Left ventricle myocardium superior (tissue), 1 donor: Measurements from ENCODE around the gene FBXO3. TPM values are rescaled to one million over a fixed set of nuclear protein-coding genes. Genes with fewer than 3 reads are reported as not detected.

Experiments
- ATAC-seq: fragments of 200-7000 bp; cut with Tn5 transposase; one replicate; pipeline ENCODE4 v1.9.1; 2020; ENCODE audit warnings: mild to moderate bottlenecking, moderate library complexity
- DNase-seq: peaks from one replicate; pipeline ENCODE4 v3.0.0-alpha.2; 2020
- intact Hi-C: fragments of 100-400 bp; cut with micrococcal nuclease; formaldehyde crosslinking; loops from one replicate; pipeline ENCODE4 v1.11.0; 2022
- total RNA-seq: library from RNA; stranded (reverse); fragmentation: NEBNext Ultra II Directional; extraction: Animal tissue kit (Norgen Biotek cat#: 25700); gene quantifications from one replicate; pipeline ENCODE4 v1.2.1, GENCODE V29; 2021
- donor health status: DM: no; HTN: yes; CAD: no; lungs with severe emphysema.

The FBXO3 gene
- total RNA-seq, 1 donor from 2014 or later: 53.3 TPM

GRCh38 chr11:33773404-33773986 lies 825 bp downstream of the FBXO3 start:
- intact Hi-C loops: no loop called here
- peak; percentile 37 for ATAC-seq
- peak; percentile 26 for DNase-seq

GRCh38 chr11:33772870-33773269 lies 1.4 kb downstream of the FBXO3 start:
- ATAC-seq: no peak
- DNase-seq: no peak
- intact Hi-C loops: no loop called here

- DNase-seq: no peak
- intact Hi-C loops: no loop called here
- no peak for ATAC-seq
Measured at GRCh38 chr11:33772300-33772699, 2.0 kb downstream of the FBXO3 start.

DNA sequence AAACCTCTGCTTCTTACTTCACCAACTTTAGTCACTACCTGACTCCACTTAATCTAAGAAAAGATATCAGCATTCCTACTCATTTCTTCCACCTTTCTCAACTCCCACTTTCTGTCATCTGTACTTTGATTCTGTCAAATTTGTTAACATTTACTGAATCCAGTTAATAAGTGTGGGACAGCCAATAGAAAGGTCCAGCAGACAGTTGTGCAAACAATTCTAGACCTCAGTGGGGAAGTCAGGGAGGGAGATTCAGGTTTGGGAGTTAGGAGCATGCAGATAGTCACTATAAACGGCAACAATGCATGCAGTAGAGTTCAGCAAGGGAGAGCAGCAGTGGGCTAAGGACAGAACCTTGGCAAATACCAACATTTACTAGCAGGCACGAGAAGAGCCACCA lies 4.1 kb downstream of the FBXO3 start:
- intact Hi-C loops: no loop called here
- ATAC-seq (no peak), DNase-seq (no peak)

DNA sequence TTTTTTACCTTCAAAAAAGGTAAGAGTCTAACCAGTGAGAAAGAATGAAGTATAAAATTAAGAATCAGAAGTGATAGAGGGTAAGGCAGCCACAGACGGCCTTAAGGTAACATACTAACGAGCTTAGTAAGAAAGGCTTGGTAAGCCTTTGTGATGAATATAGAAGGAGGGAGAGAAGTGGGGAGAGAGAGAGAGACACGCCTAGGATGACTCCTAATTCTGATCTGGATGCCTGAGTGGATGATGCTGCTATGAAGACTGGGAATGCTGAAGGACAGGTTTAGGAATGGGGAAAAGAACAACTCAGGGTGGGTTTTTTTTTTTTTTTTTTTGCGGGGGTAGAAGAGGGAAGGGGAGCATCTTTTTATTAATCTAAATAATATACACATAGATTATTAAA lies 4.8 kb downstream of the FBXO3 start:
- intact Hi-C loops: no loop called here
- no peak for ATAC-seq
- no peak for DNase-seq

DNA sequence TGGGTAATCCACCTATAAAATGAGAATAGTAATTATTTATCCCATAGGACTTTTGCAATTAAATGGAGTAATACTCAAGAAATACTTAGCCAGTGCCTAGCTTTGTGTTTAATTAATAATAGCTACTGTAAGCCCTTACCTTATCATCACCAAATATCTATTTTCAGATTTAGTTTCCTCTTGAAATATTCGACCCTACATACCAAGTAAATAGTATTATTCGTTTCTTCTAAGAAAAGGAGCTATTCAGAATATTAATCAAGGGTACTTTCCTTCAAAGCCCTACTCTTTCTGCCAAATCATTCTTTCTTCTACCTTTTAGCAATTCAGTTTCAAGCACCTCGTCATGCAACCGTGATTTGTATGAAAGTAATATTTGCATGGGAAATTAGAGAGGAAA lies 6.7 kb downstream of the FBXO3 start:
- DNase-seq (no peak), ATAC-seq (no peak)
- intact Hi-C loops: no loop called here

GRCh38 chr11:33766085-33766484 lies 8.2 kb downstream of the FBXO3 start:
- ATAC-seq (no peak), DNase-seq (no peak)
- intact Hi-C loops: no loop called here

DNA sequence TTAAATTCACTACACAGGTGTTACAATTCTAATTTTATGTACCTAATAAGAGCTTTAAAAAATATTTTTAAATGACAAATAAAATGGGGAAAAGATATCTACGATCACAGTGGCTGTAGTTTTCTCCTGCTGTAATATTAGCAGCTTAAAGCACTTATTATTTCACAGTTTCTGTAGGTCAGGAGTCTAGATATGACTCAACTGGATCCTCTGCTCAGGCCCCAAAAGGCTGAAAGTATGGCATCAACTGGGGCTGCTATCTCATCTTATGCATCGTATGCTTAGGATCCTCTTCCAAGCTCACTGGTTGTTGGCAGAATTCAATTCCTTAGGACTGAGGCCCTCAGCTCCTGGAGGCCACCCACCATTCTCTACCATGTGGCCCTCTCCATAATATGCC lies 12.8 kb downstream of the FBXO3 start:
- DNase-seq: no peak
- intact Hi-C loops: no loop called here
- ATAC-seq: no peak

- DNase-seq: no peak
- peak; percentile 96 for ATAC-seq
- intact Hi-C loops: no loop called here
Measured at GRCh38 chr11:33753304-33753967, 20.9 kb downstream of the FBXO3 start.

DNA sequence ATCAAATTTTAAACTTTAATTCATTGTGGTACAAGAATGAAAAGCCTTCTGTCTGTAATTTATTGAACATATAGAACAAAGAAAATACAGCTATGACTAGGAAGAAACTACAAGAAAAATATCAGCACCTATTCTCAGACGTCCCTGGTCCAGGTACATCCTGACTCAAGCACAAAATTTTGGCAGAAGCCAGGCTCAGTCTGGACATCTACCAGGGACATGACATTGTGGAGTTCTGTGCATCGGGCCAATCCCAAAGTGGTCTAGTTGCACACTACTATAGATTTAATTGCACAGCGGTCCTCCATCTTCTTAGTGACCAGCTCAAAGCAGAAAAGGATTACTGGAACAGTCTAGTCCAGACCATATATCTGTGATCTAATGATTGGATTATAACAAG lies 22.4 kb downstream of the FBXO3 start:
- peak; percentile 71 for ATAC-seq
- intact Hi-C loops: no loop called here
- no peak for DNase-seq

DNA sequence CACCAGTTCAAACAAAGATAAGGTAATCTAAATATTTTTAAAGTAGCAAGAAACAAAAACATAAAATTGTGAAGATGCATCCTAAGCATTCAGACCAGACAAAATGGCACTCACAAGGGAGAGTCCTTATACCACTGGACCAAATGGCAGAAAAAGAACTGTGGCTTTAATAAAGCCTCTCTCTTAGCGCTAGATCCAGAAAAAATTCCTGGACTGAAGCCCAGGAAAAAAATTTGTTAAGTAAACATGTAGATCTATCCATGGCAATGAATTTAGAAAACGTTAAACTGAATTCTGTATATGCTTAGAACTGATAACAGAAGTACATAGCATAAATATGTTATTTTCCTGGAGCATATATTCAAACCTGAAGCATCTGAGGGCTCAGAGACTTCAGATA lies 26.3 kb downstream of the FBXO3 start:
- ATAC-seq: no peak
- DNase-seq: no peak
- intact Hi-C loops: no loop called here

DNA sequence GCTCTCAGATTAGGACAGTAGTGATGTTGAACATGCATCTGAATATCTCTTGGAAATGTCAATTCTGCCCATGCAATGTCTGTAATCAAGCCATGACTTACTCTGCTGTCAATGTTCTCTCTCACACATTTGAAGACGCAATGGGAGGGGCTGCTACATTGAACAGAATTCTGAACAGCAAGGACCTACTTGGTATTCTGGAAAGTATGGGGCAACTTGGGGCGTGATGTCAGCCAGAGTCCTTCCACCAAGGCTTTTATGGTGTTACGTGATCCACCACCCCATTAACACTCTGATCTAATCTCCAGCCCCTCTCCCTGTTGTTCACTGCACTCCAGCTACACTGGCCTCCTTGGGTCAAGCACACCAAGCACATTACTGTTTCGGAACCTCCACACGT lies 31.0 kb downstream of the FBXO3 start:
- no peak for DNase-seq
- intact Hi-C loops: no loop called here
- ATAC-seq: peak; percentile 31

GRCh38 chr11:33742249-33742851 lies 32.0 kb downstream of the FBXO3 start:
- intact Hi-C loops: no loop called here
- ATAC-seq (peak; percentile 55), DNase-seq (no peak)

DNA sequence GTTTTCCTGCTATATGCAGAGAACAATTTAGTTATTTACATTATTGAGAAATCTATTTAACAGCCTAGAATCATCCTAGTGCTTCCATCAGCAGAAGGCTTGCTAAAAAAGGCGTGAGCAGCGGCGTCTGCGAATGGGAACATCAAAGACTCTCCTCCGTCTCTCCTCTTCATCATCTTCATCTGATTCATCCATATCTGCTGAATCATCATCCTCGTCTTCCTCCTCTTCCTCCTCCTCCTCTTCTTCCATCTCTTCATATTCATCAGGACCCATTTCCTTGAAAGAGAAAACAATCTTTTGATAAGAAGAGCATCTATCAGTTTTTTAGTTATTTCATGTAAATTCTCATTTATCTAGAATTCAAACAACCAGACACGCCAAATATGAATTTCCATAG lies 32.5 kb downstream of the FBXO3 start:
- DNase-seq (no peak), ATAC-seq (no peak)
- intact Hi-C loops: no loop called here

DNA sequence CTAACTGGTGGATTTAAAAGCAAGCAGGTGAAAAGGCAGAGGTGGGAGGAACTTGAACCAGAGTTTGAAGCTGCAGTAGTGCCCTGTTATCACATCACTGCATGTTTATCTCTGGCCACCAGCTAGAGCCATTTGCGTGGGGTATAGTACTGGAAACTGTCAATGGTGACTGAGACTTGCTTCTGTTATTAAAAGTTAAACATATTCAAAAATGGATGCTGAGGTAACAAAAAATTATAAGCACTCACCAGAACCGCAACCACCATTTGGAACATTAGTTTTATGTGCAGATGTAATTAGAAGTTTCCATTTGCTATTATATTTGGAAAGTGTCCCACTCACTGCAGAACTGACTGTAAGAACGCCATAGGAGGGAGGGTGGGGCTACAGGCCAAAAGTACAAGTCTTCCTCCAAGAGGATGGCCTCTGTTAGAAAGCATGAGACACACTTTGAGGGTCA lies 36.9 kb downstream of the FBXO3 start:
- DNase-seq (no peak), ATAC-seq (no peak)
- intact Hi-C loops: loop anchor here (2.0 to 5.0 kb wide), 2 partner anchors 47 to 375 kb away; no protein-coding TSS in a partner anchor

- peak; percentile 96 for ATAC-seq
- DNase-seq: peak; percentile 99
- intact Hi-C loops: loop anchor here (2.0 to 5.0 kb wide), 2 partner anchors 45 to 374 kb away; no protein-coding TSS in a partner anchor
Measured at GRCh38 chr11:33736148-33736812, 38.0 kb downstream of the FBXO3 start, which contains the start of gene CD59. CD59 (minus strand) TSS chr11:33736423; CDS start chr11:33722445, 13,978 bp downstream.

- DNase-seq (peak; percentile 50), ATAC-seq (peak; percentile 33)
- intact Hi-C loops: loop anchor here (2.0 to 5.0 kb wide), 2 partner anchors 45 to 373 kb away; no protein-coding TSS in a partner anchor
Measured at GRCh38 chr11:33735271-33736147, 38.8 kb downstream of the FBXO3 start.

DNA sequence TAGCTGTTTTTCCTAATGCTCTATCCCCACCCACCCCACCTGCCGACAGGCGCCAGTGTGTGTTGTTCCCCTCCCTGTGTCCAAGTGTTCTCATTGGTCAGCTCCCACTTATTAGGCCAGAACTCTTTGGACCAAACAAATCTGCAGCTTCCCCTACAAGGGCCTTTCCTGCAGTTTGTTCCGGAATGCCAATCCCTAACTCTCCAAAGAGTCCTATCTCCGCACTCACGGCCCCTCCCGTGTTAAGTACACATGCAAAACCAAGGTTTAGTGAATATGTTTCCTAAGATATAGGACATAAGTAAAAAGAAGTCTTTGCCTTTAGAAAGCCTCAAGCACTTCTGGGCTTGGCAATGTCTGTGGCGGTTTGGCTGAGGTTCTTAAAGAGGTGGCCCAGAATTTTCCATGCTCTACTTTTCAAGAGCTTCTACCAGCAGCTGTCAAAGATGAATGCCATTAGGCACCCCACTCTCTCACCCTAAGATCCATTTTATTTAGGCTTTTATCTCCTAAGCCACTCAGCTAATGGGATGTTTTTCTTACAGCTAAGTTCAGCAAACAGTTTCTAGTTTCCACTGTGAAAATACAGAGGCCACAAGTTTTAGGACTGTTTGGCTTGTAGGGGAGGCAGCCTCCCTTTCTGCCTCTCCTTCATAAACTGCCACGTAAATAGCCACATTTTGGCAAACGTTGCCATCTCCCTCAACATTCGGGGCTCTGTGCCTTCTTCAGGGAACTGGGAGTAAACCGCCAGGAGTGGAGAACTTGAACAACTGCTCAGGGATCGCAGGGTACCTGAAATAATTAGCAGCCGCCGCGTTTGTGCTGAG lies 39.7 kb downstream of the FBXO3 start:
- DNase-seq (peak; percentile 39), ATAC-seq (peak; percentile 20)
- intact Hi-C loops: loop anchor here (5.0 kb wide), 1 partner anchor 372 kb away; no protein-coding TSS in a partner anchor
